Measurements from ENCODE around the gene SMPDL3B. TPM values are rescaled to one million over a fixed set of nuclear protein-coding genes. Genes with fewer than 3 reads are reported as not detected.
A peak's percentile ranks its signal among the peaks of the same experiment; 100 is the strongest.

The SMPDL3B gene
- total and polyA plus RNA-seq, 2 donors from 2014 or later = 5.9 to 9.7 TPM

GRCh38 chr1:27937524-27937836, 2.7 kb downstream of the SMPDL3B start:
- H3K27ac ChIP-seq (ENCODE audit: low read depth in 2 of 2, low read length in 2 of 2) = no peak overlapping the region
- H3K36me3 ChIP-seq (ENCODE audit: control insufficient read depth in 2 of 3, insufficient read depth in 3 of 3, low read length in 3 of 3) = no peaks in the 10 kb centered on the region
- H3K4me1 ChIP-seq (ENCODE audit: control insufficient read depth in 2 of 3, insufficient read depth in 2 of 3, low read depth in 1 of 3, low read length in 3 of 3) = peaks cover 0 to 6% (median 0%) of the 10 kb centered on the region in 3 donors
- H3K4me3 ChIP-seq (ENCODE audit: low read length in 3 of 3) = no peak overlapping the region
- intact Hi-C loops (cut with DNase I) = no loop called here
- TF ChIP-seq, protein P1, sequence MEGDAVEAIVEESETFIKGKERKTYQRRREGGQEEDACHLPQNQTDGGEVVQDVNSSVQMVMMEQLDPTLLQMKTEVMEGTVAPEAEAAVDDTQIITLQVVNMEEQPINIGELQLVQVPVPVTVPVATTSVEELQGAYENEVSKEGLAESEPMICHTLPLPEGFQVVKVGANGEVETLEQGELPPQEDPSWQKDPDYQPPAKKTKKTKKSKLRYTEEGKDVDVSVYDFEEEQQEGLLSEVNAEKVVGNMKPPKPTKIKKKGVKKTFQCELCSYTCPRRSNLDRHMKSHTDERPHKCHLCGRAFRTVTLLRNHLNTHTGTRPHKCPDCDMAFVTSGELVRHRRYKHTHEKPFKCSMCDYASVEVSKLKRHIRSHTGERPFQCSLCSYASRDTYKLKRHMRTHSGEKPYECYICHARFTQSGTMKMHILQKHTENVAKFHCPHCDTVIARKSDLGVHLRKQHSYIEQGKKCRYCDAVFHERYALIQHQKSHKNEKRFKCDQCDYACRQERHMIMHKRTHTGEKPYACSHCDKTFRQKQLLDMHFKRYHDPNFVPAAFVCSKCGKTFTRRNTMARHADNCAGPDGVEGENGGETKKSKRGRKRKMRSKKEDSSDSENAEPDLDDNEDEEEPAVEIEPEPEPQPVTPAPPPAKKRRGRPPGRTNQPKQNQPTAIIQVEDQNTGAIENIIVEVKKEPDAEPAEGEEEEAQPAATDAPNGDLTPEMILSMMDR (IDR thresholded peaks at IDR 0.05; ENCODE audit: borderline replicate concordance, extremely low read depth, insufficient read depth) = no peak
- H3K27me3 ChIP-seq (ENCODE audit: control insufficient read depth, insufficient read depth, low read length) = no peaks in the 10 kb centered on the region
- H3K9ac ChIP-seq (ENCODE audit: low read length in 3 of 3) = no peak overlapping the region
- DNase-seq (peak in 1 of 5 donors; percentile 12), FAIRE-seq (no peak)
- no peaks in the 10 kb centered on the region for H3K9me3 ChIP-seq (ENCODE audit: control insufficient read depth in 2 of 3, insufficient read depth in 1 of 3, low read length in 3 of 3)

- Histone ChIP-seq H3K4me1 (ENCODE audit: control insufficient read depth in 2 of 3, insufficient read depth in 2 of 3, low read depth in 1 of 3, low read length in 3 of 3) (peaks cover 0 to 6% (median 0%) of the 10 kb centered on the region in 3 donors), H3K27me3 (ENCODE audit: control insufficient read depth, insufficient read depth, low read length) (no peaks in the 10 kb centered on the region), H3K36me3 (ENCODE audit: control insufficient read depth in 2 of 3, insufficient read depth in 3 of 3, low read length in 3 of 3) (no peaks in the 10 kb centered on the region), H3K9me3 (ENCODE audit: control insufficient read depth in 2 of 3, insufficient read depth in 1 of 3, low read length in 3 of 3) (no peaks in the 10 kb centered on the region), H3K27ac (ENCODE audit: low read depth in 2 of 2, low read length in 2 of 2) (no peak overlapping the region), H3K9ac (ENCODE audit: low read length in 3 of 3) (no peak overlapping the region), H3K4me3 (ENCODE audit: low read length in 3 of 3) (no peak overlapping the region)
- TF ChIP-seq, protein P1 (IDR thresholded peaks at IDR 0.05; ENCODE audit: borderline replicate concordance, extremely low read depth, insufficient read depth) = no peak
- DNase-seq (no peak), FAIRE-seq (no peak)
- intact Hi-C loops (cut with DNase I) = no loop called here
Observed at GRCh38 chr1:27938488-27938887, 3.7 kb downstream of the SMPDL3B start.

DNA sequence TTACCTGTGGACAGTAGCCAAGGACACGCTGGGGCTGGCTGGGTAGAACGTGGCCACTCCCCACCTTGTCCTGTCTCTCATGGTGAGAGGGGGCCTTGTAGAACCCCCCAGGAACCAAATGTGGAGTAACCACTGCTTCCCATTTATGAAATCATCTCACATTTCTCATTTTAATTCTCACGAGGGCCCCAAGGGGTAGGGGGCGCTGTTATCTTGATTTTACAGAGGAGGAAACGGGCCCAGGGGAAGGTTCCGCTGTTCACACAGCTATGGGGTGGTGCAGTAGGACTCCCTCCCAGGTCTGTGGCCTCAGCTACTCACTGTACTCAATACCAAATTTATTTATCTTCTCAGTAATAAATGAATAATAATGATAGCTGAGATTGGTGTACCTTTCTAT, 5.5 kb downstream of the SMPDL3B start:
- no peak overlapping the region for H3K9ac ChIP-seq (ENCODE audit: low read length in 3 of 3)
- intact Hi-C loops (cut with DNase I) = no loop called here
- no peak for DNase-seq
- H3K27ac ChIP-seq (ENCODE audit: low read depth in 2 of 2, low read length in 2 of 2) = no peak overlapping the region
- no peaks in the 10 kb centered on the region for H3K9me3 ChIP-seq (ENCODE audit: control insufficient read depth in 2 of 3, insufficient read depth in 1 of 3, low read length in 3 of 3)
- H3K4me3 ChIP-seq (ENCODE audit: low read length in 3 of 3) = no peak overlapping the region
- TF ChIP-seq, protein P1 (IDR thresholded peaks at IDR 0.05; ENCODE audit: borderline replicate concordance, extremely low read depth, insufficient read depth) = peak; percentile 24
- no peaks in the 10 kb centered on the region for H3K27me3 ChIP-seq (ENCODE audit: control insufficient read depth, insufficient read depth, low read length)
- peaks cover 0 to 3% (median 0%) of the 10 kb centered on the region in 3 donors for H3K4me1 ChIP-seq (ENCODE audit: control insufficient read depth in 2 of 3, insufficient read depth in 2 of 3, low read depth in 1 of 3, low read length in 3 of 3)
- no peaks in the 10 kb centered on the region for H3K36me3 ChIP-seq (ENCODE audit: control insufficient read depth in 2 of 3, insufficient read depth in 3 of 3, low read length in 3 of 3)
- no peak for FAIRE-seq

GRCh38 chr1:27940870-27941560, 6.2 kb downstream of the SMPDL3B start:
- no peaks in the 10 kb centered on the region for H3K27me3 ChIP-seq (ENCODE audit: control insufficient read depth, insufficient read depth, low read length)
- no peak overlapping the region for H3K27ac ChIP-seq (ENCODE audit: low read depth in 2 of 2, low read length in 2 of 2)
- H3K36me3 ChIP-seq (ENCODE audit: control insufficient read depth in 2 of 3, insufficient read depth in 3 of 3, low read length in 3 of 3) = no peaks in the 10 kb centered on the region
- TF ChIP-seq, protein P1 (IDR thresholded peaks at IDR 0.05; ENCODE audit: borderline replicate concordance, extremely low read depth, insufficient read depth) = no peak
- no peak for FAIRE-seq
- no peaks in the 10 kb centered on the region for H3K4me1 ChIP-seq (ENCODE audit: control insufficient read depth in 2 of 3, insufficient read depth in 2 of 3, low read depth in 1 of 3, low read length in 3 of 3)
- H3K9ac ChIP-seq (ENCODE audit: low read length in 3 of 3) = no peak overlapping the region
- intact Hi-C loops (cut with DNase I) = no loop called here
- H3K9me3 ChIP-seq (ENCODE audit: control insufficient read depth in 2 of 3, insufficient read depth in 1 of 3, low read length in 3 of 3) = no peaks in the 10 kb centered on the region
- peak in 1 of 5 donors; percentile 17 for DNase-seq
- H3K4me3 ChIP-seq (ENCODE audit: low read length in 3 of 3) = no peak overlapping the region

All from kidney (tissue), 14 donors.